Middle frontal gyrus (tissue), 1 donor: ENCODE results near the gene CYTH3.

Source experiments
- DNase-seq: peaks from one replicate; pipeline ENCODE4 v3.0.0-alpha.2; 2015; ENCODE audit warnings: low spot score; ENCODE audit errors: extremely low spot score

Gene CYTH3

GRCh38 chr7:6258440-6259182, 13.8 kb downstream of the CYTH3 start:
- no peak for DNase-seq

GRCh38 chr7:6257675-6258074, 14.7 kb downstream of the CYTH3 start:
- DNase-seq = no peak

DNA sequence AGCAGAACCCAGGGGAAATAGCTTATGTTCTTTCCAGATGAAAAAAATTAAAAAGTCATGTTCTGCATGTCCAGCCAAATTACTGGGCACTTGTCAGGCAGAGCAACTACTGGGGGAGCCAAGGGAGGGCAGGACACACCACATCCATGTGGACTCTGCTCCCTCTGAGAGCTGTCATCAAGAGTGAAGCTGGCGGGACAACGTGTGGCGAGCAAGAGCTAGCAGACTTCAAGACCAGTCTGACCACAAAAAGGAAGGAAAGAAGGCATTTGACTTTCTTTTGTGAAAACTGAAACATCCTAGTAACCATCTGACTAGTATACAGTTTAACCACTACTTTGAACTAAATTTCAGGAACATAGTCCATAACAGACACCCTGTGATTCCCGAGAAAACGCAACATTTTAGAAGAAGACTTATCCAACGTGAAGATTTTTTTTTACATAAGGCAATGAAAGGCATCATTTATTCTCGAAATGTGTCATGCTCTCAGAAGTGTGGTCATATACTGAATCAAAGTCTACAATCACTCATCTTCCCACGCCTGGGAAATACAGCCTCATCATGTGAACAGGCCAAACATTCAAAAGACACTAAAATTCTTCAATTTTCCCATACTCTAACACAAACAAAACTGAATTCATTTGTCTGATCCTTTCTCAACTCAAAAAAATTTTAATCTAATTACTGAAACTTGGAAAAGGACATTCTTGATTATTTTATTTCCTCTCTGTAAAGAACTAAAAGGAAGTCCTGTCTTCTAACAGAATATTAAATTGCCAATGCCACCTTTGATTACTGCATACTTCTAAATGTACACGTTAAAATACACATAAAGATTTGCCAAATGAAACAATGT, 15.5 kb downstream of the CYTH3 start:
- no peak for DNase-seq

- no peak for DNase-seq
Measured at GRCh38 chr7:6256109-6256483, 16.3 kb downstream of the CYTH3 start.

DNA sequence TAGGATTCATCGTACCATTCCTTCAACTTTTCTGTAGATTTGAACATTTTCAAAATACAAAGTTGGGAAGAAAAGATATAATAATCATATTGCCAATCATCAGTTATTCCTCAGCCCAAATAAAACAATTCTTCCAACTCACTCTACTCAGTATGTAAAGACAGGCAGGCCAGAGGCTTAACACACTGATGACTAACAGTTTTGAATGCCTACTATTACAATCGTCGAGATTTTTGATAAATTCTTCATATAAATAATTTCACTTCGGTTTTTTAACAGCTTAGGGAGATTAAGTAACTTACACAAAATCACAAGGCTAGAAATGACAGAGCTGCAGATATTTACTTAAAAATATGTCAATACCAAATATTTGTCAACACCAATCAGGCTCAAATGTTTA, 17.6 kb downstream of the CYTH3 start:
- no peak for DNase-seq

GRCh38 chr7:6252748-6253147, 19.7 kb downstream of the CYTH3 start:
- DNase-seq = no peak

DNA sequence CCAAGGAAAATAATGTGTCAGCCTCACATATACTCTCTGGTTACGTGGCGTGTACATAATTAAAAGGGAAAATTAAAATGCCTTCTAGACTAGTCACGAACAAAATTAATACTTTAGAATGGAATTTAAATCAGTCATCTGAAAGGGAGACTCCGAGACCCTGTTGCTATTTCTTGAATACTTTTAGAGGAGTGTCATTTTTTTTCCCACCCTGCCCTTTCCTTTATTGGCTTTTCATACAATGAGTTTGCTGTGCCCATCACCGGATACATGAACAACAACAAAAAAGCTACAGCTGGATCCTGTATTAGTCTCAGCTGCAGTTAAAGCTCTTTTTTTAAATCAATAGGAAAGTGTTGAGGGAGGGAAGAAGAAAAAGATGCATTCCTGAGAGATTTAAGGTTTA, 20.1 kb downstream of the CYTH3 start:
- no peak for DNase-seq

GRCh38 chr7:6251653-6252052, 20.8 kb downstream of the CYTH3 start:
- no peak for DNase-seq

GRCh38 chr7:6250364-6250833, 22.0 kb downstream of the CYTH3 start:
- no peak for DNase-seq

DNA sequence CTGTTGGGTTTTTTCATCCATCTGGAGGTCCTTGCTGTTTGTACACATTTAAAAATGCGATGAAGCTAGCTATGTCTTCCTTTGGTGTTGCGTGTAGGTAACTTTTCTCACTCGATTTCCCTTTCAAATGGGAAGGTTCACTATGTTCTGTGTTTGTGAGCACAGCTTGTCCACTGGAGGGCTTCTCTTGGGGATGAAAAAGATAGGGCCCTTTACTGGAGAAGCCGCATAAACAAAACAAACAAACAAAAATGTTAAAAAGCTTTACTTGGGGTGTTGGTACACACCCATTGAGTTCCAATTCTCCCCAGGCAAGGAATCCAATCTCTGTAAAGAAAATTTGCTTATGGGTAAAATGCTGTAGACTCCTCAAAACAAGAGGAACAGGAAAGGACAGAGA, 23.4 kb downstream of the CYTH3 start:
- DNase-seq = no peak

GRCh38 chr7:6248581-6248980, 23.8 kb downstream of the CYTH3 start:
- DNase-seq = no peak

DNA sequence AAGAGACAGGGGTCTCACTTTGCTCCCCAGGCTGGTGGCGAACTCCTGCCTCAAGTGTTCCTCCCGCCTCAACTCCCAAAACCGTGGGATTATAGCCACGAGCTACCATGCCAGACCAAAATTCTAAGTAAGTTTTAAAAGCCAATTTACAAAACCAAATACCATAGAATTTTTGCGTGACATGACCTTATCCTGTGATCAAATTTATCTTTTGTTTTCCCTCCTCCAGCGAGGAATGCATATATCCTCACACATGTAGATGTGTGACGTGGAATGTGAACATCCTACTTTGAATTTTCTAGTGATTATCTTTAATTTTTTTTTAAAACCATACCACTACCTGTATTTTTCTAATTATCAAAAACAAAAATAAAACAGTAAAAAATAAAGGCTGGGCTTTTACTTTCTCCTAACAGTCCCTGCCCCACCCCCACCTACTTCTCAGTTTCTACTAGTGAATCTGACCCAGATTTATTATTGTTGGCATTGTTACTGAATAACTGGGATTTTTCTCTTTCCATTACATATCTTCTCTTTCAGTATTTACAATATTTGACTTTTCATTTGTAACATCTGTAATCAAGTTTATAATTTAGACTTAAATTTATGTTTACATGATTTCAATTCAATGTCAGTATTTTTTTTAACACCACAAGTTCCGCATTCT, 26.0 kb downstream of the CYTH3 start:
- no peak for DNase-seq

DNA sequence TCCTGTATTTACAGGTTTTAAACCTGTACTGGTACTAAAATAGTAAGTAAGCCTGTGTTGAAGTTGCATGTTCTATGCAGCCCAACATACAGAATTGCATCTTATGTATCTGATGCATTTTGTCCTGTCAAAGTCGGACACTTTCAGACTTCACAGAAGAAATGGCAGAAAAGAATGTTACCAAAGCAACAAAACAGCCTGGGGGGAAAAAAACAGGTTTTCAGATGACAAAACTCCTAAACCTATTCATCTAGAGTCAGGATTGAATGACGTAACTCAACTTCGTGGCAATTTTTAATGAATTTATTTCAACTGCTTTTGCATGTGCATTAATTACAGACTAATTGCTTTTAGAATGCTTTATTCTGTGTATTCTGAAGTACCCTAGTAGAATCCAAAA, 28.4 kb downstream of the CYTH3 start:
- no peak for DNase-seq

- DNase-seq = no peak
Measured at GRCh38 chr7:6243168-6243567, 29.3 kb downstream of the CYTH3 start.

- no peak for DNase-seq
Measured at GRCh38 chr7:6242561-6242960, 29.9 kb downstream of the CYTH3 start.

DNA sequence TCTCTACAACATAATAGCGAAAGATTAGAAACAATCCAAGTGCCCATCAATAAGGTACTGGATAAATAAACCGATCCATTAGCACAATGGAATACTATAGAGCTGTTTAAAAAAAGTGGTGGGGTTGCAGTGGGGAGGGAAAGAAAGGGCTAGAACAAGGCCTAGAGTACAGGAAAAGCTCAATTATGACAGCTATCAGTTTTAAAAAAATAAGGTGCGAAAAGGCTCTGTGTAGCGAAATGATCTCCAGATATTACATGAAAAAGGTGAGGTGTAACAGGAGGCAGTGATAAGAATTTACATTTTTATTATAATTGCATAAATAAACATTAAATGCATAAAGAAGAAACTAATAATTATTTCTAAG, 30.8 kb downstream of the CYTH3 start:
- no peak for DNase-seq

- DNase-seq = no peak
Measured at GRCh38 chr7:6238309-6238925, 34.0 kb downstream of the CYTH3 start.

DNA sequence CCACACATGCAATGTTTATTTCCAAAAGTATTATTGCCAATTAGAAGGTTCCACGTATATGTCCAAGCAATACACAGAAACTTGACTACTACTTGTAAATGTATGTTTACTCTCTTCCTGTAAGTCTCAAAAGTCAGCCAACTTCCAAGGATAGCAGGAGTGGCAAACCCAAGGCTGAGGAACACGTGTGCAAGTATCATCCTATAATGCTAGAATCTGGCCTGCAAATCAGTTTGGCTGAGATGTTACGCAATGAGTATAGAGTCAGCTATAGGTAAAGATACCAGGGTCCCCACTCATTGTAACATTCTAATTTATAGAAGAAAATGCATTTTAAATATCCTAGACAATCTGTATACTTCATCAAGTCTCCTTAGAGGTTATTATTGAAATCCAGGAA, 34.7 kb downstream of the CYTH3 start:
- DNase-seq = no peak

DNA sequence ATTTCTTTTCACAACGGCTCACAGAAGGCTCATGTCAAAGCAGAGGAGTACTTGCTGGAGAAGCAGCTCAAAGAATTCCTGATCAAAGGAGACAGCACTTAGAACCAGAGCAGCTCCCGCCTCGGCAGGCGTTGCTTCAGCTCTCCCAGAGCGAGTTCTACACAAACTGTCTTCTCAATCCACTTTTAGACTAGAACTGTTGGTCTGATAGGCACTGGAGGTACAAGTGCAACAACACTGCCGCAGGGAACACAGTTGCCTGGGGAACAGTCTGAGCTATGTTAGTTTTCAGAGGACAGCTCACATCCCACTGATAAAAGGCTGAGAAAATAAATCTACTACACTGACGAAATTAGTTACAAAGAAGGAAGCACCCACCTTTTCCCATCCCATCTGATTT, 35.4 kb downstream of the CYTH3 start:
- DNase-seq = no peak

DNA sequence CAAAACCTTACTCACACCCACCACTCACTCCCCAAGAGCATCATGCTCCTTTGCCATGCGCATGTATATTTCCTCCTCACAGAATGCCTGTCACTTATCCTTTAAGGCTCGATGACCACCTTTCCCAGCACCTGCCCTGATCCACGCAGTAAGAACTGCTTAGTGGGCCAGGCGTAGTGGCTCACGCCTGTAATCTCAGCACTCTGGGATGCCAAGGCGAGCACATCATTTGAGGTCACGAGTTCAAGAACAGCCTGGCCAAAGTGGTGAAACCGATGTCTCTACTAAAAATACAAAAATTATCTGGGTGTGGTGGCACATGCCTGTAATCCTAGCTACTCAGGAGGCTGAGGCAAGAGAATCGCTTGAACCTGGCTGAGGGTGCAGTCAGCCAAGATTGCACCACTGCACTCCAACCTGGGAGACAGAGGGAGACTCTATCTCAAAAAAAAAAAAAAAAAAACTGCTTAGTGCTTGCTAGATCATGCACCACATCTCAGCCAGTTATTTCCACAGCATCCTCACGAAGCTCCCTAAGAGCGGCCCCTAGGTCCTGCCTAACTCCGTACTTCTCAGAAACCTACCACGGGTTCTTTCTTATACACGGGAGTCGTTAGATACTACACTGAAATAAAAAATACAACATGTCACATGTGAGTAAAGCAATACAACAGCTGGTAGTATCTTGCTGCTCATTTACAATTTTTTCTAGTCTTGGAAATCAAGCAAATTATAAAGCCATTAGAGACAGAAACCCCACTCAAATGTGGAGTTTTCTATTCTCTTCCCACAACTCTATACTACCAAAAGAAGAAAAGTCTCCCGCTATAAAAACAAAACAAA, 37.2 kb downstream of the CYTH3 start:
- no peak for DNase-seq

DNA sequence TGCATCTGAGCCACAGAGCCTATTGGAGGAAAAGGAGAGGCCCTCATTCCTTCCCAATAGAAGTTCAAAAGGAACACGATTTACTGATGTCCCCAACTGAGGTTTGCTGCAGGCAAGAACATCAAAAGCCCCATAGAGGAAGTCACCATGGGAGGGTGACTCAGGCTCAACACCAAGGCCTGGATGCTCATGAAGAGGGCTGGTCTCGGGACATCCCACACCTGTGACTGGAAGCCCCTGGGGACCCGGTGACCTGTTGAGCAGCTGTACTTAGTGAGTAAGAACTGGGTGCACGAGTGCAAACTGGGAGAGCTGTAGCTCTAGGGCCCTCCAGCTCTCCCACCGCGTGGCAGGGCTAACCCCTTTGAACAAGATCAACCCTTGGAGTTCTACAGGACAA, 38.0 kb downstream of the CYTH3 start:
- no peak for DNase-seq
